ENCODE data around the gene NRTN. TPM values are rescaled to one million over a fixed set of nuclear protein-coding genes. Genes with fewer than 3 reads are reported as not detected.

Gene NRTN
- polyA plus RNA-seq, 1 donor: 2.6 TPM

DNA sequence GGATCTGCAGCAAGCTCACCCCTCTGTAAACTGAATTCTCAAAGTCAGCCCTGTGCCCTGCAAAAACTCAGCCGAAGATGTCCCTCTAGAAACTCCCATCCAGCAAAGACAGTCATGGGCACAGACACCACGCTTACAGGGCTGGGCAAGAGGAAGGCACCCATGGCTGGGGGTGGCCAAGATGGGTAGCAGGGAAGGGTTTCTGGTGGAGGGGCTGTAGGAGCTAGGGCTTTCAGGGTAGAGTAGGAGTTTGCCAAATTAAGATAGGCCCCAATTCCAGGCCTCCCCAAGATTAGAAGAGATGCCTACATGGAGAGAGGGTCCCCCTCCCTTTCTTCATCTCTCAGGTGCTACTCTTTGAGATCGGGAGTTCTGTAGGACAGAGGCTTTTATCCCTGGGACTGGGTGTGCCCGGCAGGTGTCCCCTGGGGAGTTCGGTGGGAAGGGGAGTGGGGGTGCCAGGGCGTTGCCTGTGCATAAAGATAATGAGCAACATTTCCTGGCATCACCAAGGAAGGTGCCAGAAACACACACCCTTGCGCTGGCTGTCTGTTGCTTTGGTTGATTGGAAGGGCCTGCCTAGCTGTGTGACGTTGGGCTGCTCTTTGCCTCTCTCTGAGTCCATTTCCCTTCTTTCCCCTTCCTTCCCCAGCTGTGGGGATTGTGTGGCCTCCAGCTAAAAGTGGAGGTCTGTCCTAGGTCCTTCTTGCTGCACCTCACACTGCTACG is 9.4 kb downstream of the NRTN start:
- no peak for DNase-seq

- no peak for DNase-seq
These were observed 10.0 kb downstream of the NRTN start for GRCh38 chr19:5814852-5815246.

- no peak for DNase-seq
These were observed 12.4 kb downstream of the NRTN start for GRCh38 chr19:5817218-5817617.

- no peak for DNase-seq
These were observed 13.7 kb downstream of the NRTN start for GRCh38 chr19:5818594-5818993.

DNA sequence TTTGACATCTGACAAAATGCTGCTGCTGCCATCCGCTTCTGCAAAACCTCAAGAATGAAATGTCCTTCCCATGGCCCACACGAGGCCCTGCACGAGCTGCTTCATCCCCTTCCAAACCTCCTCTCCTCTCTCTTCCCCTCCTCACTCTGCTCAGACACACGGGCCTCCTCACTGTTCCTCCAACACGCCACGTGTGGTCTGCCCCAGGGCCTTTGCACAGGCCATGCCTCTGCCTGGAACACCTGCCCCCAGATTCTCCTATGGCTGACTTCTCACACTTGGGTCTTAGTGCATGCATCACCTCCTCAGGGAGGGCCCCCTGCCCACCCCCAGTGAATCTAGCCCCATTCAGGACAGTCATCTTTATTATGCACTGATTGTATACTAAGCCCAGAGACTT is 15.9 kb downstream of the NRTN start:
- DNase-seq: no peak

DNA sequence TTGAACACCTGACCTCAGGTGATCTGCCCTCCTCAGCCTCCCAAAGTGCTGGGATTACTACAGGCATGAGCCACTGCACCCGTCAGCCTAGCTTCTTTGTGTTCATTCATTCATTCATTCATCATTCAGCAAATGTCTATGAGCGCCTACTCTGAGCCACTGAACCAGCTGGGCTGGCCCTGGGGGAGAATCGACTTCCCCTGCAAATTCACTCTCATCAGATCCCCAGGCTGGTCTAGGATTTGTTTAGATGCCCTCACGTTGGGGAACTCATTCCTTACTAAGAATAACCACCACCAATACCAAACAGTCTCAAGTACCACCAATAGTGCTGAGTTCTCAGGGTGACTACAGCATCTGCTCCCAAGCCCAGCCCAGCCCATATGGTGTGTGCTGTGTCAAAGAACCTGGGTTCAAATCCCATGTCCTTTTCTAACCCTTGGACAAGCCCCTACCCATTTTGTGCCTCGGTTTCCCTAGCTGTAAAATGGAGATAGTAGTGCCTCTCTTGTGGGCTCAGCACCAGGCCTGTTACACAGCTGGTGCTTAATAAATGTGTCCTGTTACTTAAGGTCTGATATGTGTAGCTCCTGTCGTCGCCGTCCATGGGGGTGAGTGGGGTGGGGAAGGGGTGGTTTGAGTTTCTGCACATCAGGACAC is 16.8 kb downstream of the NRTN start:
- no peak for DNase-seq

- no peak for DNase-seq
These were observed 17.4 kb downstream of the NRTN start for GRCh38 chr19:5822181-5822844.

- no peak for DNase-seq
These were observed 18.9 kb downstream of the NRTN start for GRCh38 chr19:5823579-5824281.

DNA sequence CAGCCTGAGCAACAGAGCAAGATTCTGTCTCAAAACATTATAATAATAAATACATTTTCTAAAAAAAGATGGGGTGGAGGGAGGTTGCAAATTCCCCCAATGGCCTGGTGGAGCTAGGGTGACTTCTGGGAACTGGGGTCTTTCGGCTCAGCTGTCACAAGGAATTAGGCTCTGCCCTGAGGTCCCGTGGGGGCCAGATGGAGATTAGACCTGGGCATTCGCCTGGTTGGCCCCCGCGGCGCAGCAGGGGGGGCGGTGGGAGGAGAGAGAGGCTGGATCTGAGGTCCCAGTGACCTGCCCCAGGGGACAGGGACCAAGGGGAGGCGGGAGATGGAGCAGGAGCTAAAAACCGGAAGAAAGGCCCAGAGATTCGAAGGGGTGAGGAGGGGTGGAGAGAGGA is 19.9 kb downstream of the NRTN start:
- DNase-seq: no peak

GRCh38 chr19:5825178-5825577 is 20.3 kb downstream of the NRTN start:
- DNase-seq: no peak

DNA sequence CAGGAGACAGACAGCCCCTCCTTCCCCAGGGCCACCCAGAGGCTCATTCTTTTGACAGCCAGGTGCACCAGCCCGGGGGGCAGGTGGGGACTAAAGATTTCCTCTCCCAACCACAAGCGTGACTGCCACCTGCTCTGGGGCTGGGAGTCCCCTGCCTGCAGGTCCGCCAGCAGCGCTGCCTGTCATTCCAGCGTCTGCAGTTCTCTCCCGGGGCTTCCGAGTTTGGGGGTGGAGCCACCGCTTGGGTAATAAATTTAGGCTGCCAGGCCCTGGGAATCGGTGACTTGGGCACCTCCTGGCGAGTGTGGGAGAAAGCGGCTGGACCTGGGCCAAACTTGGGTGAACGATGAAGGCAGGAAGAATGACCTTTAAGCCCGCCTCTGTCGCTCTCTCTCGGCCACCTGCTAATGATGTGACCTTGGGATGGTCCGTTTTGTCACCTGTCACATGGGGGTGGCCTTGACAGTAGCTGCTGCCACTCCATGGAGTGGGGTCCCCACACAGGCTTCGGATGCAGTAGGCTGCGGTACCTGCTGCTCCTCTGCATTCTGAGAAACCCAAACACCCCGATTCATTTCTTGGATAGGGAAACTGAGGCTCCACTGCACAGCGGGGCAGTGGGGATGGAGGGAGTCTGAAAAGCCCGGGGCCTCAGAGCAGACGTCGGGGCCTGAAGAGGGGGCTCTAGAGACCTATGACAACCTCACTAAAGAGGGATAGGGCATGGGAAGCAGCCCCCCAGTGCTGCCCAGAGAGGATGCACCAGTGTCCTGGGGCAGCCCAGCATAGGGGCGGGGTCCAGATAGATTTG is 21.9 kb downstream of the NRTN start:
- DNase-seq: peak; percentile 82

GRCh38 chr19:5827342-5827890 is 22.5 kb downstream of the NRTN start:
- no peak for DNase-seq

DNA sequence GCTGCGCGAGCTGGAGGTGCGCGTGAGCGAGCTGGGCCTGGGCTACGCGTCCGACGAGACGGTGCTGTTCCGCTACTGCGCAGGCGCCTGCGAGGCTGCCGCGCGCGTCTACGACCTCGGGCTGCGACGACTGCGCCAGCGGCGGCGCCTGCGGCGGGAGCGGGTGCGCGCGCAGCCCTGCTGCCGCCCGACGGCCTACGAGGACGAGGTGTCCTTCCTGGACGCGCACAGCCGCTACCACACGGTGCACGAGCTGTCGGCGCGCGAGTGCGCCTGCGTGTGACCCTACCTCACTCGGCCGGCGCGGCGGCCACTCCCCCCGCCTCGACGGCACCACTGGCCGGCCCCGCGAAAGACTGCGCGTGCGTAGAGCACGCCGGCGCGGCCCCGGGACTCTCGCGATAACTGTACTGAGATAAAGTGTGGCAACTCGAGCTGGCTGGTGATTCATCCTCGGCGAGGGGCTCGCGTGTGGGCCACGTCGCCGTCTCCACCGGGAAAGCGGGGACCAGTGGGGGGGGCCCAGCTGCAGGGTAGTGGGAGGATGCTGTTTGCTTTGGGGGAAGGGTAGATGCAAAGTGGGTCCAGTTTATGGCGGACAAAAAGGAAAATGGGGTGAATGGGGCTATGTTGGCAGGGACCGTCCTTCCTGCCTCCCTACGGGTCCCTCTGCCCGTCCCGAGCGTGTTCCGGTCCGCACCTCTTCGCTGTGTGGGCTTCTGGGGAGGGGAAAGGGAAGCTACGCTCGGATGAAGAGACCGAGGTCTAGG is 23.2 kb downstream of the NRTN start:
- peak; percentile 93 for DNase-seq

- DNase-seq: peak; percentile 87
These were observed 24.0 kb downstream of the NRTN start for GRCh38 chr19:5828661-5829566.

DNA sequence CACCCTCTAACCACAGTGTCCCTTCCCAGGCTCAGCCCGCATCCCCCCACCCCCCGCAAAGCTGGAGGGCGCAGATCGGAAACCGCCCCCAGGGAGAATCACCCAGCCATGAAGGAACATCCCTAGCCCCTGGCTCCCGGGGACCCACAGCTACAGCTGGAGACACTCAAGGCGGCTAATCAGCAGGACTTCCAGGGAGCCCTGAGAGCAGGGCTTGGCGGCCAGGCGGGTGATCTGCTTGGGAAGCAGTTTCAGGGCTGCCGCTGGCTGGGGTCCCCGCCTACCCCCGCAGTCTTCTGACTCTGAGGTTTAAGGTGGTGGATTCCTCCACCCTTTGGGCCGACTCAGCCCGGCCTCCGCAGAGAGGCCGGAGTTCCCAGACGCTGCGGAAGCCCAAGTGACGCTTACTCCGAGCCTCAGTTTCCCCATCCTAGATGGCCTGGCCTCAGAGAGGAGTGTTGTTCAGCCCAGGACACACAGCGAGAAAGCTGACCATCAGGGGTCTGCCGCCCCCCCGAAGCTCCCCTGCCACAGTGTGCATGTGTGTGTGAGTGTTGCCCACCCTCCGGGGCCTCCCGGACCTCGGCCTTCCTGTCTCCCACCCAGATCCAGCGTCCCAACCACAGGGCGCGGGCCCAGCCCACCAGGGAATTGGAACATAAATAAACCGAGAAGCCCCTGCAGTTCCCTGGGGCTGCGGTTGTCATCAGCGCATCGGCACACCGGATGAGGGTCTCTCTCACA is 24.9 kb downstream of the NRTN start:
- DNase-seq: no peak

DNA sequence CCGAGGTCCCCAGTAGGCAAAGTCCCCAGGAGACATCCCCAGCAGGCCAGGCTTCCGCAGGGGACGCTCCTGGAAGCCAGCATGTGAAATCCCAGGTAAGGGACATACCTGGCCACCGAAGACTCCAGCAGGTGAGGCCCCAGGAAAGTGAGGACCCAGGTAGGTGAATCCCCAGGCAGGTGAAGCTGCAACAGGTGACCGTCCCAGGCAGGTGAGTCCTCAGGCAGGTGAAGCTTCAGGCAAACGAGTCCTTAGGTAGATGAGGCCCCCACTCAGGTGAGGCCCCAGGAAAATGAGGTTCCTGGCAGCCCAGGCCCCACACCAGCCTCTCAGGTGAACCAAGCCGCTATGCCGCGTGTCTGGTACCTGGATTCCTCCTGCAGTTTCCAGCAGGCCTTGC is 26.3 kb downstream of the NRTN start:
- DNase-seq: no peak

- no peak for DNase-seq
These were observed 27.2 kb downstream of the NRTN start for GRCh38 chr19:5832061-5832460.

- DNase-seq: no peak
These were observed 27.8 kb downstream of the NRTN start for GRCh38 chr19:5832527-5833216.
